HL-60 (cell line): ENCODE measurements around the gene AFAP1.

Experiments
- CTCF ChIP-seq: IDR thresholded peaks from one replicate; pipeline ENCODE4 v1.5.1; 2011; ENCODE audit warnings: low read length, control low read depth, inconsistent platforms; ENCODE audit not compliant: insufficient read depth
- GABPA ChIP-seq: IDR thresholded peaks from 2 replicates; pipeline ENCODE4 v1.6.1; 2012; ENCODE audit warnings: low read depth

DNA sequence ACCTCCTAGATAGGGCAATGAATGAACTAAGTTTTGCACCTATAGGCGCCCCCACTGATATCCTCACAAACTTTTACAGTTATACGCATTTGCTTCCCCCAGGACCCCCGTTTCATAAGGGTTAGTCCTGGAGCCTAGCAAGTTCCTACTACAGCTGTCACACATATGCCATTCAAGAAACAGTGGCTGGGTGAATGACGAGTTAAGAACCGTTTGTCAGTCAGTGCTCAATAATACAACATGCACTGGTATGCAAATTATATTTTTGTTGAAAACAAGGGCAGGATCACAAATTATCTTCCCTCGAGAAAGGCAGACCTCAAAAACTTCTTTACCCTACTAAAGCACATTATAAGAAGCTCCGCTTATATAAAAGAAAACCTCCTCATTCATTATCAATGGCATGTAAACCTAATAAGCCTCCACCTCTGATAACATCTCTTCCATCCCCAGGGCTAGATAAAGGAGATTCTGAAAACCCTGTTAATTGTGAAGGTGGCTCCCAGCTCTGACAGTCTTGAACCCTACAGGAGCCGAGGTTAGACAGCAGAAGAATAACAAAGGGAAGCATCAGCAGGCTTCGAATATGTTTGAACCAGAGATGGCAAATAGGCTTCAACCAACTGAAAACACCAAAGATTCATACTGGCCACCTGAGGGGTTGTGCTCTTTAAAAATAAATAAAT, 40.3 kb downstream of the AFAP1 start:
- TF ChIP-seq CTCF (no peak), GABPA (no peak)
